GDM1 (cell line): ENCODE measurements around the gene QARS1.

ENCODE experiments used
- DNase-seq: peaks from one replicate; lab custom pipeline; 2025; lab: John Stamatoyannopoulos, UW

Gene QARS1

DNA sequence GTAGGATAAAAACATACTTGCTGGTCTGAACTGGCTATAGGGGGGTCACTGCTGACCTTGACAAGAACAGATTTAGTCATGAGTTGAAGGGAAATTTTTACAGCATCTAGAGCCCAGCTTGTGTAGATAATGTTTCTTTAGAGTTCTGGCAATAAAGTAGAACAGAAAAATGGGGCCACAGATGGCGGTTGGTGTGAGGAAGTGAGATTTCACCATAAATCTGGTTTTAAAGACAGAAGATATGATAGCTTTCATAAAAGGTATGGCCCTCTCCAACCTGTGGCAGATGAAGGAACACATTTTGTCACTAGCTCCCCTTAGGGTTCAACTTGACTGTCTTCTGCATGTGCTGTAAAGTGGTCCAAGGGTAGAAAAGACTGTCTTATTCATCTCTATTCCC lies 51.0 kb downstream of the QARS1 start:
- DNase-seq, result no peak
